NOMO-1 treated with dmso at 0.1 percent for 144 hours (cell line): ENCODE results near the gene SRSF4.
"Not testable (repeated sequence)": the region's sequence is repeated elsewhere in the genome, so short reads cannot be mapped to it uniquely, and the experiment has no call there.

ENCODE experiments used
- DNase-seq: peaks from one replicate; lab custom pipeline; 2025; ENCODE audit not compliant: unreplicated experiment; lab: John Stamatoyannopoulos, UW

Gene SRSF4

GRCh38 chr1:29125788-29126187, 55.9 kb downstream of the SRSF4 start:
- DNase-seq: no peak

DNA sequence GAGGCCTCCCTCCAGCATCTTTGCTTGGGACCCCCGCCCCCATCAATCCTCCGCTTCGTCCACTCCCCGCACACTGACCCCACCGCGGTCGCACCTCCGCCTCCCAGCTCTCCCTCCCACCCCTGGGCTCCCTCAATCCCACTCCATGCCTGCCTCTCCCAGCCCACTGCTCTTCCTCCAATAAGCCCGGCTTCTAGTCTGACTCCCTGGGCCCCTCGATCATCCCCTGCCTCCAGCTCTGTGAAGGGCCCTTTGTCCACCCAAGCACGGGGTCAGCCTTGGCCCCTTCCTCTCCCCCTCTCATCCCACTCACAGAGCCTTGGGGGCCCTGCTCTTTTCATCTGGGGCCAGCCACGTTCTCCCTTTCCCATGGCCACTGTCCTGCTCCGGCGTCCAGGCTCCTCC, 56.5 kb downstream of the SRSF4 start:
- no peak for DNase-seq

DNA sequence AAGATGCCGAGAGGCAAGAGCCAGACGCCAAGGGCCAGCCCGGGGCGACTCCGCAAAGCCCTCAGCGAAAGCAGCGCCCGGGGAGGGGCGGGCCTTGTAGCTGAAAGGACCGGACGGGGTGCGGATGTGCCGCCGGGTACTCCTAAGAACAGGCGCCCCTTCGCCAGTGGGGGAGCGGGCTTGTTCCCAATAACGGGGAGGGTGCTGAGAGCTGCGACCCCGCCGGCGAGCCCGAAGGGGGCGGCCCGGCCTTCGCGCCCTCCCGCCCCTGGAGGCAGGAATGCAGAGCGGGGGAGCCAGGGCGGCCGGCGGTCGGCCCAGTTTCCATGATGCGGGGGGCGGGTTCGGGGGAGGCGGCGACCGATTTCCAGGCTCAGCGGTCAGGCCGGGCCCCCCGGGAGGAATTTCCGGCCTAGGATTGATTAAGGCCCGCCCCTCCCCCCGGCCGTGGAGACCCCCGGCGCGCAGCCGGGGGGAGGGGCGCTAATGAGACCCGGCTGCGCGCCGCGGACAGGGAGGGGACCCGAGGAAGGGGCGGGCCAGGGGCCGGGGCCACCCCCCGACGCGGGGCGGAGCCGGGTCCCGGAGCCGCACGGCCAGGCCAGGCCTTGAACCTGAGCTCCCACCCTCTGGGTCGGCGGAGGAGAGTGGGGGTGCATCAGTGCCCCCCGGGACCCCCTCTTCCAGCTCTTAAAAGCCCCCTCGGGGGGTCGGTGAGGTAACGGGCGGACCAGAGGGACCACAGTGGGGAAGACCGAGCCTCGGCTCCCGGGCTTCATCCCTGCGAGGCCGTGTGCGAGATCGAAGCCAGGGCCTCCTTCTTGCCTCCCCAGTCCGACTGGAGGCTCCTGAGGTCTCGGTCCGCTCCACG, 57.1 kb downstream of the SRSF4 start:
- no peak for DNase-seq

- no peak for DNase-seq
Observed at GRCh38 chr1:29123887-29124365, 57.8 kb downstream of the SRSF4 start, which contains the start of gene TMEM200B. TSS of gene TMEM200B (minus strand) at chr1:29123903. CDS start at chr1:29121828, 2,075 bp downstream.

- DNase-seq: no peak
Observed at GRCh38 chr1:29123053-29123886, 58.4 kb downstream of the SRSF4 start.

DNA sequence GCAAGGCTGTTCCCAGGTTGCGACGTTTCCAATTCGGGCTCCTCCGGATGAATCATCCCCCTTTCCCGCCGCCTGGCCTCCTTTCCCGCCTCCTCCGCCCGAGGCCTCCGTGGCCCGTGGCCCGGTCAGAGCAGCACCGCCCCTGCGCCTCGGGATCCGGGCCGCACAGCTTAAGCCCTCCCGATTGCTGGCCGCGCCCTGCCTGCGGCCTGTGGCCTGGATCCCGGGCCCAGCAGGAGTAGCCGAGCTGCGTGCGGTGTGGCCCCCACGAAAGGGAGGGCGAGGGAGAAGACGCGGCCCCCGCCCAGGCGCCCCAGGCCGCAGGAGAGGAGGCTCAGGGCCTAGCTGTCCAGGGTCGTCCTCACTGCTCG, 59.0 kb downstream of the SRSF4 start:
- no peak for DNase-seq

- no peak for DNase-seq
Observed at GRCh38 chr1:29121936-29122681, 59.6 kb downstream of the SRSF4 start.

DNA sequence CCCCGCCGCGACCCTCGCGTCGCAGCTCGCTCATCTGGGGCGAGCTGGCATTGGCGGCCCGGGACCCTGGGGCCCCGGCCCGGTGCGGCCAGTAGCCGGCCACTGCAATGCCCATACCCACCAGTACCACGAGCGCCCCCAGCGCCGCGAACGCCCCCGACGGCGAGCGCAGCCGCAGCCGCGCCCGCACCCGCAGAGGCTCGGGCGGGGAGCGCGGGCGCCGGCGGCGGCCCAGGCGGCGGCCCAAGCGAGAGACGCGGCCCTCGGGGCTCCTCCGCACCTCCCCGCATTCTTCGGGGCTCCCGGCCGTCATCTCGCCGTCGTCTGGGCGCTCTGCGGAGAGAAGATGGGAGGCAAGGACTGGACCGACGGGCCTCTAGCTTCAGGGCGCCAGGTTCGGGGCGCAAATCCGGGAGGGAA, 60.2 kb downstream of the SRSF4 start:
- no peak for DNase-seq

DNA sequence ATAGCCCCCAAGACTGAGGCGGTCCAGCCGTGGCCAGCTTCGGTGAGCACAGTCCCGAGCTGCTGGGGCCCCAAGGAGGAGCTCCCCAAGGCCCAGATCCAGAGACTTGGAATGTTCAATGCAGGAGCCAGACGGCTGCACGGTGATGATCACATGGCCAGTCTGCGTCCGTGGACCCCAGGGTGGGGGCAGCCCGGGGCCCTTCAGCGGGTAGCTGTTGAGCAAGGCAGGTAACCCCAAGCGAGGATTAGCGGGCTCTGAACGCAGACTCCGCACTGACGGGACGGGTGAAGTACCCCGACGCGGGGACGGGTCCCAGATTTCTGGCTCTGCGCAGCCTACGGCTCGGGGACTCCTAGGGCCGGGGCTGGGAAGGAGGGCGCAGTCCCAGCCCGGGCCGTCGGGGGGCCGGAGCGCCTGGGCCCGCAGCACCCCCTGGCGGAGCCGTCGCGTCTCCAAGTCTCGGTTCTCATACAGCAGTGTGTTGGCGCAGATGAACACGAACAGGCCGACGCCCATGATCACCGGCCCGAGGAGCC, 60.7 kb downstream of the SRSF4 start:
- DNase-seq: peak; percentile 41

GRCh38 chr1:29120367-29120766, 61.3 kb downstream of the SRSF4 start:
- no peak for DNase-seq

DNA sequence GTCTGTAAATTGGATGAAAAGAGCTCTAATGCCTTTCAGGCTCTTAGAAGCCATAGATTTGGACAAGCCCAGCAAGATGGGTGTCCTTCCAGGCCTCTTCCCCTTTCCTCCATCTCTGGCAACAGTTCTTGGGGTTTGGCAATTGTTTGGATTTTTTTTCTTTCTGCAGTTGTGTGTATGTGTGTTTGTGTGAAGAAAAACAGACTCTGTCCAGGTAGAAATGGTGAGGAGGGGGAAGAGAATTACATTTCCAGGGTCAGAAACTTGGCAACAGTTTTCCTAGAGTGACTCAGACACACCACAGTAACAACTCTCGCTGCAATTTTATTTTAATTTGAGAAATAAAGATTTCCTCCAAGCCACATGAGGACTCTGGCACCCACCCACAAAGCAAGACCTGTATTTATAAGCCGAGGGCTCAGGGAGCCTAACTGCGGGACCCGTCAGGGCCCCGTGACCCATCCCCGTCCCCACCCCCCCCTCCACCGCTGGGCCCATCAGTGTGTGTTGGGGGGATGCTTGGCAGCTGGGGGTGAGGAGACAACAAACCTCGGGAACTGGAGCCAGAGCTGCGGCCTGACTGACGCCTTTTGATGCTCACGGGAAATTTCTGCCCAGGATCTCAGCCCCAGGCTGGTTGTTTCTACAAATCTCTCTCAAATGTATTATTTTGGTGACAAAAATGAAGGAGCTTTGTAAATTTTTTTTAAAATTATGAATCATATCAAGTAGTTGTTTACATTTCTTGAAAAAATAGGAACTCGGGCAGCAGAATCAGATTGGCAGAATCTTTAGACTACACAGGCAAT, 62.4 kb downstream of the SRSF4 start:
- DNase-seq: no peak

GRCh38 chr1:29117381-29117780, 64.3 kb downstream of the SRSF4 start:
- no peak for DNase-seq

DNA sequence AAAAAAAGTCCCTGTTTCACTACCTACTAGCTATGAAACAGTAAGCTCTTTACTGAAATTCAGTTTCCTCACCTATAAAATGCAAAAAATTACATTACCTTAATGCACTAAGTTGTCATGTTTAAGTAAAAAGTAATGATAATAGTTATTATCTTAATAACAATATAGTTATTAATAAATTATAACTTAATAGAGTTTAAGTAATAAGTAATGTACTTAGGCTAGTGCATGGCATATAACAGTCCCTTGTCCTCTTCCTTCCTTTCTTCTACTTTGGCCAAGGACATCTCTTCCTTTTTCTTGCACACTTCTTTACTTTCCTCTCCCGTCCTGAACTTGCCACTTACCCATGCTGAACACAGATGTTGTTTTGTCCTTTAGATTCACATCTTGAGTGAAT, 67.0 kb downstream of the SRSF4 start:
- no peak for DNase-seq

GRCh38 chr1:29113413-29114117, 68.1 kb downstream of the SRSF4 start:
- DNase-seq: no peak

DNA sequence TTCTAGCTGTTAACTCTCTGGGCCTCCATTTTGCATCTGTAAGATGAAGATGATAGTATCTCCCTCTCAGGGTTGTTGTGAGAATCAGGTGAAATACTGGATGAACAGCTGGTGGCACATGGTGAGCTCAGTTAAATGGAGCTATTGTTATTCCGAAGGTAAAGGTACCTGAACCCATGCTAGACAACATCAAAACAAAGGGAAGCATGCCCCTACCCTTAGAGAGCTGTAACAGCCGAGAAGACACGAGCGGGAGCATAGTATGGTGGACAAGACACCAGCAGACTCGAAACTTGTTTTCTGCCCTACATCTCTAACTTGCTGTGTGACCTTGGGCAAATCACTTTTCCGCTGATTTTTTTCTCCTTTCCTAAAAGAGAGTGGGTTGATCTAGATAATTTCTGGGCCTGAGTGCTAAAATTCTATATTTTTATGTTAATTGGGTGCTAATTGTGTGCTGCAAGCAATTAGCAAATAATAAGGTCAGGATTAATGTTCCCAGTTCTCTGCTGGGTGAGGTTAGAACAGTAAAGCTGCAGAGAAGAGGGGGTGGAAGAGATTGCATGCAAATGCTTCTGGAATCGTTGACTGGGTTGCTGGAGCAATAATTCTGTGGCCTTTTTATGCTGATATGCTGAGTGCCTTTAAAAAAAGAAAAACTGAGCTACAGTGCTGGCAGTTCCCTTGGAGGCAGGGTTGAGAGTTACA, 68.8 kb downstream of the SRSF4 start:
- no peak for DNase-seq

GRCh38 chr1:29108041-29108440, 73.7 kb downstream of the SRSF4 start:
- not testable (repeated sequence) for DNase-seq

DNA sequence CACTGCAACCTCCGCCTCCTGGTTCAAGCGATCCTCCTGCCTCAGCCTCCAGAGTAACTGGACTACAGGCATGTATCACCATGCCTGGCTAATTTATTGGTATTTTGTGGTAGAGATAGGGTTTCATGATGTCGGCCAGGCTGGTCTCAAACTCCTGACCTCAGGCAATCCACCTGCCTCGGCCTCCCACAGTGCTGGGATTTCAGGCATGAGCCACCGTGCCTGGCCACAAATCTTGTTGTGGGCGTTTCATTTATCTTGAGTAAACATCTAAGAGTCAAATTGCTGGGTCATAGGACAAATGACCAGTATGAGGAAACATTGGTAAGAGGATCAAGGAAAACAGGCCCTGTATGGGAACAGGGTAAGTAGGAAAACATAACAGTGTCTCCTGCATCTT, 75.9 kb downstream of the SRSF4 start:
- DNase-seq: no peak

DNA sequence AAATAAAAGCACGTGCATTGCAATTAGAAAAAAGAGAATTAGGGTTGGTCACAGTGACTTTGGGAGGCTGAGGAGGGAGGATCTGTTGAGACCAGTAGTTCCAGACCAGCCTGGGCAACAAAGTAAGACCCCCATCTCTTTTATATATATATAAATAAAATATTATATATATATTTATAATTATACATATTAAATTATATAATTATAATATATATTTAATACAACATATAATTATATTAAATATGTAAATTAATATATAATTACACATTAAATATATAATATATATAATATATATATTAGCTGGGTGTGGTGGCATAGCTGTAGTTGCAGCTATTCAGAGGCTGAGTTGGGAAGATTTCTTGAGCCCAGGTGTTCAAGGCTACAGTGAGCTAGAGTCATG, 81.2 kb downstream of the SRSF4 start:
- DNase-seq: no peak

DNA sequence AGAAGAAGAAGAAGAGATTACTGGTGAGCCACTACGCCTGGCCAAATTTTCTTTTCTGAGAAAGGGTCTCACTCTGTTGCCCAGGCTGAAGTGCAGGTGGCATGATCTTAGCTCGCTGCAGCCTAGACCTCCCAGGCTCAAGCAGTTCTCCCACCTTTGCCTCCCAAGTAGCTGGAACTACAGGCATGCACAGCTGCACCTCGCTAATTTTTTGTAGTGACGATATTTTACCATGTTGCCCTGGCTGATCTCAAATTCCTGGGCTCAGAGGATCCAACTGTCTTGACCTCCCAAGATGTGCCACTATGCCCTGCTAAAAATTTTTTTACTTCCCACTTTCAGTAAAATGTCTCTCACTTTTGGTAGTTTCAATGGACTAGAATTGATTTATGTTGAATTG, 82.4 kb downstream of the SRSF4 start:
- DNase-seq: no peak
